Measurements from ENCODE around the gene MEF2B. TPM values are rescaled to one million over a fixed set of nuclear protein-coding genes. Genes with fewer than 3 reads are reported as not detected.

The MEF2B gene
- total RNA-seq, 1 experiment from 2014 or later = 0.38 TPM

GRCh38 chr19:19101540-19101939, 68.5 kb downstream of the MEF2B start:
- DNase-seq (ENCODE audit: low spot score) = no peak

- DNase-seq (ENCODE audit: low spot score) = no peak
These were observed 71.1 kb downstream of the MEF2B start for GRCh38 chr19:19098703-19099632.

- DNase-seq (ENCODE audit: low spot score) = peak; percentile 28
These were observed 71.9 kb downstream of the MEF2B start for GRCh38 chr19:19098084-19098702.

- DNase-seq (ENCODE audit: low spot score) = peak; percentile 50
These were observed 73.1 kb downstream of the MEF2B start for GRCh38 chr19:19096641-19097627.

GRCh38 chr19:19095691-19096090, 74.4 kb downstream of the MEF2B start:
- DNase-seq (ENCODE audit: low spot score) = no peak

Other genes with a start within 250 kb of the MEF2B start
- 6.9 and 7.5 TPM in 2 replicates for gene HOMER3, start 229.0 kb downstream of the MEF2B start, total RNA-seq (2014; rRNA removed; shearing (Covaris generic))
- gene SUGP2, start 136.7 kb downstream of the MEF2B start, total RNA-seq (2014; rRNA removed; shearing (Covaris generic)) = 35.7 and 37.7 TPM in 2 replicates
- 91.3 and 110 TPM in 2 replicates for gene ARMC6, start 136.7 kb downstream of the MEF2B start, total RNA-seq (2014; rRNA removed; shearing (Covaris generic))
- gene SLC25A42, start 106.3 kb downstream of the MEF2B start, total RNA-seq (2014; rRNA removed; shearing (Covaris generic)) = 2.4 and 3.2 TPM in 2 replicates
- gene TMEM161A, start 31.8 kb downstream of the MEF2B start, total RNA-seq (2014; rRNA removed; shearing (Covaris generic)) = 59.0 and 63.8 TPM in 2 replicates
- 40.1 and 50.5 TPM in 2 replicates for gene BORCS8, start 21.9 kb upstream of the MEF2B start, total RNA-seq (2014; rRNA removed; shearing (Covaris generic))
- 75.0 and 89.8 TPM in 2 replicates for gene RFXANK, start 22.0 kb upstream of the MEF2B start, total RNA-seq (2014; rRNA removed; shearing (Covaris generic))
- gene NR2C2AP, start 33.2 kb upstream of the MEF2B start, total RNA-seq (2014; rRNA removed; shearing (Covaris generic)) = 28.7 and 32.3 TPM in 2 replicates
- gene NCAN, start 41.7 kb upstream of the MEF2B start, total RNA-seq (2014; rRNA removed; shearing (Covaris generic)) = not detected in 2 replicates
- gene TM6SF2, start 103.0 kb upstream of the MEF2B start, total RNA-seq (2014; rRNA removed; shearing (Covaris generic)) = not detected in 2 replicates
- 27.8 and 35.2 TPM in 2 replicates for gene SUGP1, start 150.2 kb upstream of the MEF2B start, total RNA-seq (2014; rRNA removed; shearing (Covaris generic))
- 32.2 and 34.7 TPM in 2 replicates for gene MAU2, start 150.6 kb upstream of the MEF2B start, total RNA-seq (2014; rRNA removed; shearing (Covaris generic))
- 85.8 and 96.7 TPM in 2 replicates for gene GATAD2A, start 235.4 kb upstream of the MEF2B start, total RNA-seq (2014; rRNA removed; shearing (Covaris generic))

Measured in HT-29 (cell line).